Neural progenitor cell (in vitro differentiated cells): ENCODE data around the gene AK6. TPM values are rescaled to one million over a fixed set of nuclear protein-coding genes. Genes with fewer than 3 reads are reported as not detected.

Experiments
- DNase-seq: peaks from one replicate; pipeline ENCODE4 v3.0.0-alpha.2; 2016; ENCODE audit warnings: low spot score
- H2AFZ ChIP-seq: fragments of 200-600 bp; sonication (generic); replicated peaks from 2 replicates; pipeline ENCODE4 v1.6.1; 2016; ENCODE audit warnings: antibody characterized with exemption
- H3F3A ChIP-seq: fragments of 200-600 bp; sonication (generic); 2 replicates; pipeline ENCODE4 v1.6.1; 2016; ENCODE audit warnings: antibody characterized with exemption, low read depth
- H3K27ac ChIP-seq: fragments of 200-600 bp; sonication (generic); 2 replicates; pipeline ENCODE4 v1.5.1; 2016; ENCODE audit warnings: mild to moderate bottlenecking
- H3K27me3 ChIP-seq: fragments of 200-600 bp; sonication (generic); 2 replicates; pipeline ENCODE4 v1.6.1; 2016; ENCODE audit warnings: mild to moderate bottlenecking, moderate library complexity
- H3K36me3 ChIP-seq: fragments of 200-600 bp; sonication (generic); 2 replicates; pipeline ENCODE4 v1.5.1; 2016
- H3K4me1 ChIP-seq: fragments of 200-600 bp; sonication (generic); 2 replicates; pipeline ENCODE4 v1.6.1; 2016; ENCODE audit warnings: mixed run types
- H3K4me2 ChIP-seq: fragments of 200-600 bp; sonication (generic); 2 replicates; pipeline ENCODE4 v1.6.1; 2016
- H3K4me3 ChIP-seq: fragments of 200-600 bp; sonication (generic); 2 replicates; pipeline ENCODE4 v1.5.1; 2016
- H3K79me2 ChIP-seq: fragments of 200-600 bp; sonication (generic); 2 replicates; pipeline ENCODE4 v1.6.1; 2016; ENCODE audit warnings: low read depth
- H3K9ac ChIP-seq: fragments of 200-600 bp; sonication (generic); 2 replicates; pipeline ENCODE4 v1.6.1; 2016
- H3K9me3 ChIP-seq: fragments of 200-600 bp; sonication (generic); 2 replicates; pipeline ENCODE4 v1.5.1; 2016; ENCODE audit warnings: low read depth
- H4K20me1 ChIP-seq: fragments of 200-600 bp; sonication (generic); 2 replicates; pipeline ENCODE4 v1.6.1; 2016; ENCODE audit warnings: low read depth
- H3K27ac Mint-ChIP-seq: 3 replicates; pipeline ENCODE4 v1.8.0; 2021; ENCODE audit warnings: mixed read lengths
- H3K27me3 Mint-ChIP-seq: 2 replicates; pipeline ENCODE4 v1.8.0; 2022; ENCODE audit warnings: low read depth, mild to moderate bottlenecking, inconsistent platforms, moderate library complexity, mixed read lengths; ENCODE audit not compliant: insufficient read depth
- H3K36me3 Mint-ChIP-seq: 3 replicates; pipeline ENCODE4 v1.8.0; 2021; ENCODE audit warnings: mixed read lengths
- H3K4me1 Mint-ChIP-seq: 3 replicates; pipeline ENCODE4 v1.8.0; 2021; ENCODE audit warnings: mixed read lengths
- H3K4me3 Mint-ChIP-seq: 3 replicates; pipeline ENCODE4 v1.8.0; 2021; ENCODE audit warnings: mild to moderate bottlenecking, moderate library complexity, mixed read lengths
- H3K9me3 Mint-ChIP-seq: 3 replicates; pipeline ENCODE4 v1.8.0; 2020; ENCODE audit warnings: mixed read lengths
- CTCF ChIP-seq: fragments of 200-600 bp; sonication (generic); IDR thresholded peaks from 2 replicates; pipeline ENCODE4 v1.5.1; 2017; ENCODE audit warnings: antibody characterized with exemption, mild to moderate bottlenecking
- EZH2 ChIP-seq: fragments of 200-600 bp; sonication (generic); IDR thresholded peaks from 2 replicates; pipeline ENCODE4 v1.6.1; 2017; ENCODE audit warnings: antibody characterized with exemption, mild to moderate bottlenecking, moderate library complexity
- EZH2phosphoT487 ChIP-seq: fragments of 200-600 bp; sonication (generic); IDR thresholded peaks from 2 replicates; pipeline ENCODE4 v1.6.1; 2017; ENCODE audit warnings: antibody characterized with exemption
- total RNA-seq: library from RNA; depleted of rRNA; stranded (reverse); fragments of >200 nt; gene quantifications from 2 replicates; pipeline ENCODE4 v1.2.3, GENCODE V29; 2015; ENCODE audit warnings: low replicate concordance

AK6 gene
- total RNA-seq, 1 donor from 2014 or later, result 50.4 TPM

GRCh38 chr5:69416180-69416579, 46.9 kb upstream of the AK6 start:
- no peak overlapping the region for H3K27ac ChIP-seq
- DNase-seq, result peak; percentile 67
- no peaks in the 10 kb centered on the region for H3K9me3 ChIP-seq
- H3K36me3 Mint-ChIP-seq, result peaks cover 27% of the 10 kb centered on the region
- H3K9me3 Mint-ChIP-seq, result no peaks in the 10 kb centered on the region
- peaks cover 13% of the 10 kb centered on the region for H3K27me3 Mint-ChIP-seq
- H3F3A ChIP-seq, result peaks cover 19% of the 10 kb centered on the region
- TF ChIP-seq CTCF (no peak), EZH2phosphoT487 (no peak), EZH2 (no peak)
- peak overlapping the region; percentile 90 for H3K4me2 ChIP-seq
- H3K4me3 Mint-ChIP-seq, result peak overlapping the region; percentile 79
- H2AFZ ChIP-seq, result peak overlapping the region; percentile 89
- peaks cover 4% of the 10 kb centered on the region for H3K27me3 ChIP-seq
- no peaks in the 10 kb centered on the region for H3K36me3 ChIP-seq
- peaks cover 8% of the 10 kb centered on the region for H3K4me1 ChIP-seq
- H4K20me1 ChIP-seq, result peaks cover 7% of the 10 kb centered on the region
- peak overlapping the region; percentile 86 for H3K4me3 ChIP-seq
- H3K27ac Mint-ChIP-seq, result no peak overlapping the region
- no peaks in the 10 kb centered on the region for H3K79me2 ChIP-seq
- H3K9ac ChIP-seq, result no peak overlapping the region
- H3K4me1 Mint-ChIP-seq, result peaks cover 5% of the 10 kb centered on the region

- Histone ChIP-seq H3K79me2 (no peaks in the 10 kb centered on the region), H4K20me1 (peaks cover 7% of the 10 kb centered on the region), H3K4me1 (peaks cover 8% of the 10 kb centered on the region), H3K27ac (no peak overlapping the region), H2AFZ (peak overlapping the region; percentile 89), H3F3A (peaks cover 19% of the 10 kb centered on the region), H3K27me3 (peaks cover 4% of the 10 kb centered on the region), H3K4me2 (peak overlapping the region; percentile 90), H3K9ac (no peak overlapping the region), H3K36me3 (peaks cover 1% of the 10 kb centered on the region), H3K4me3 (peak overlapping the region; percentile 86), H3K9me3 (no peaks in the 10 kb centered on the region)
- DNase-seq, result peak; percentile 34
- Mint-ChIP-seq H3K9me3 (no peaks in the 10 kb centered on the region), H3K4me1 (peaks cover 5% of the 10 kb centered on the region), H3K27me3 (peaks cover 13% of the 10 kb centered on the region), H3K27ac (no peak overlapping the region), H3K36me3 (peaks cover 28% of the 10 kb centered on the region), H3K4me3 (peak overlapping the region; percentile 79)
- TF ChIP-seq EZH2 (peak; percentile 50), EZH2phosphoT487 (no peak), CTCF (no peak)
Measured at GRCh38 chr5:69415584-69415958, 46.3 kb upstream of the AK6 start.

DNA sequence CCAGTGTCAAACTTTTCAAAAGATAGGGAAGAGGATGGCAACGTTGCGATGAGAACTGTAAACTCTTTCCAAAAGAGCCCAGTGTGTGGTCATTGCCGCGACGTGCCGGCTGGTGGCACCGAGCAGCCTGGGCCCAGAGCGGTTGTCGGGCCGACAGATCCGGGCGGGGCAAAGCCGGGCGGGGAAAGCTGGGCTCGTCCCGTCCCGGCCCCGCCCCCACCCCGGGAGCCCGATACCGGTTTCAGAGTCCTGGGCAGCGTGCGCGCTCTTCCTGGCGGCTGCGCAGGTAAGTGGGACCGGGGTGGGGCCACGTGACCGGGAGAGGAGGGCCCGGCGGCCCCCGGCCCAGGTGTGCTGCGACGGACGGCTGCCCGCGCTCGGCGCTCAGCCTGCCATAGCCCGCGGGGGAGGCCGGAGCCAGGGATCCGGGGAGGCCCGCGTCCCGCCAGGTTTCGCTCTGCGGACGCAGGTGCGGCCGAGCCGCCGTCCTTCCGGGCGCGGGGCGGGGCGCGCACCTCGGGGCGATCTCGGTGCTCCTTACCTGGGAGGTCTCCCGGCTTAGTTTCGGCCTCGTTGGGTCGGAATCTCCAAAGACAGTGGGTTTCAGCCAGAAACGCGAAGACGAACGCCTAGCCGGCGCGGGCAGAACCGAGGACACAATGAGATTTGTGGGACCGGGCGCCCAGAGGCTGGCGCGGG, 45.7 kb upstream of the AK6 start, which contains the start of gene MARVELD2:
Gene MARVELD2, plus strand, starts transcription at position 232 of the 699 bp plus-strand sequence. CDS start 4,270 bp downstream, outside the sequence.
- no peak within 1 kb of the TSS for H3K9ac ChIP-seq
- H3K4me3 Mint-ChIP-seq, result peak within 1 kb of the TSS; percentile 79

More for the DNA sequence above, 45.7 kb upstream of the AK6 start, which contains the start of gene MARVELD2:
- Histone ChIP-seq H3K4me1 (peaks cover 8% of the 10 kb centered on the region), H3K79me2 (no peaks in the 10 kb centered on the region), H3K9me3 (no peaks in the 10 kb centered on the region), H2AFZ (peak within 1 kb of the TSS; percentile 89), H3K4me2 (peak within 1 kb of the TSS; percentile 90), H3K27me3 (peaks cover 4% of the 10 kb centered on the region), H3K27ac (no peak within 1 kb of the TSS), H3F3A (peaks cover 19% of the 10 kb centered on the region), H4K20me1 (peaks cover 7% of the 10 kb centered on the region), H3K36me3 (peaks cover 5% of the 10 kb centered on the region), H3K4me3 (peak within 1 kb of the TSS; percentile 86)
- TF ChIP-seq CTCF, result peak; percentile 45
- no peak for TF ChIP-seq EZH2phosphoT487
- TF ChIP-seq EZH2, result peak; percentile 20
- Mint-ChIP-seq H3K9me3 (no peaks in the 10 kb centered on the region), H3K27ac (no peak within 1 kb of the TSS), H3K27me3 (peaks cover 13% of the 10 kb centered on the region), H3K36me3 (peaks cover 31% of the 10 kb centered on the region), H3K4me1 (peaks cover 5% of the 10 kb centered on the region)
- DNase-seq, result peak; percentile 90
